Smooth muscle cell of the brain vasculature (primary cell): ENCODE measurements around the gene UBAC2.
"Not testable (repeated sequence)": the region's sequence is repeated elsewhere in the genome, so short reads cannot be mapped to it uniquely, and the experiment has no call there.

Experiments
- DNase-seq: peaks from one replicate; pipeline ENCODE4 v3.0.0-alpha.2; 2012; ENCODE audit warnings: low read depth, low spot score

UBAC2 gene

DNA sequence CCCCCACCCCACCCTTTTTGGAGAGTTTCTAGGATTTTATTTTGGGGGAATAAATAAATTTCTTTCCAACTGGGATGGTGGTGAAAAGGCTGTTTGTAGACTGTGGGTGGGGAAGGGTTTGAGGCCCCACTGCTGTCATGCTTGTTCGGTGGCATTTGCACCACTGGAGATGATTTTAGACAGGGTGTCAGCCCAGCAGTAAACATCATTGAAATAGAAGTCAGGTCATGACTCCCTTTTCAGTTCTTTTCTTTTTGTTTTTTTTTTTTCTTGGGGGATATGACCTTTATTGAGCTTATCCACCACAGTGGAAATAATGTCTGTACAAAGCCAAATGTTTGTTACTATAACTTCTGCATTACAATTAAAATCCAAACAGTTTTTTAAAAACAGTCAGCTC is 14.1 kb downstream of the UBAC2 start:
- DNase-seq, result no peak

DNA sequence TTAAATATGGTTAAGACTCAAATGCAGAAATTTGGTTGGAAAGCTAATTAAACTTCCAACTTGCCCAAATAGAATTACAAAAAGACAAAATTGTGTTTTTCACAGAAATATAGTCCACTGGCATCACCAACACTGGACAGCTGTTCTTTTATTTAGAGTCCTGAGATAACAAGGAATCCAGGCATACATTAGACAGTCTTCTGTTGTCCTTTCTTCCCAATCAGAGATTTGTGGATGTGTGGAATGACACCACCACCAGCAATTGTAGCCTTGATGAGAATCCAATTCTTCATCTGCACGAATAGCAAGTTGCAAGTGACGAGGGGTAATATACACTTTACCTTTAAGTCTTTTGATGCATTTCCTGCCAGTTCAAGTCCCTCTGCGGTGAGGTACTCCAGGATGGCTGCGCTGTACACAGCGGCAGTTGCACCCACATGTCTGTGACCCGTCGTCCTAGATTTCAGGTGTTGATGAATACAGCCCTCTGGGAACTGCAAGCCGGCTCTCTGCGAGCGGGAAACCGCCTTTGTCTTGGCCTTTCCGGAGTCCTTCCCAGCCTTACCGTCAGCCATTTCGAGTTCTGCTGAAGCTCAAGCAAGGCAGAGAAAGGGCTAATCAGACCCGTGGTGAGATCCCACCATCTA is 14.7 kb downstream of the UBAC2 start:
- DNase-seq, result no peak

DNA sequence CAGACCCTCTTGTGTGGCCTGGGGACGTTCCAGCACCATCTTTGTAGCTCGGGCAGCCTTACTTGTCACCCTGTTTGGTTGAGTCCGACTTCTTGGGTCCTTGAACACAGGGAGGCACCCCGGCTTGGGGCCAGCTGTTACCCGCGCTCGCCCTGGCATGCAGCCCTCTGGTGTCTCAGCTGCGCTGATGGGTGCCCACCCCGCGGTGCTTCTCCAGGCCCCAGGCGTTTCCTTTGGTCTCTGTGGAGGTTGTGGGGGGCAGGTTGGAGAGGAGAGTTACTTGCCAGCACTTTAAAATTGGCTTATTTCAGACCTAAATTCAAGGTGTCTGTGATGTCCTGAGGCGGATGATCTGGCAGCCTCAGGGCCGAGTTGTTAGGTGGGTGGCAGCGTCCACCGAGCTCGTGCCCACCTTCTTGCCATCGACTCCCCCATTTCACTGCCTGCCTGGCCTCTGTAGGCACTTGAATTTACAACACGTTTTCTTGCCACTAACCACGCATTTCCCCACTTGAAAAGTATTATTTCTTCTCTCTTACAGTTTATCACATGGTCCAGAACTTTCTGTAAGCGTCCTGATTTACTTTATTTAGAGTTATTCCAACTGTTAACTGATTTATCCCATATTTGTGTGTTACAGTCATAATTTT is 16.9 kb downstream of the UBAC2 start:
- DNase-seq, result no peak

DNA sequence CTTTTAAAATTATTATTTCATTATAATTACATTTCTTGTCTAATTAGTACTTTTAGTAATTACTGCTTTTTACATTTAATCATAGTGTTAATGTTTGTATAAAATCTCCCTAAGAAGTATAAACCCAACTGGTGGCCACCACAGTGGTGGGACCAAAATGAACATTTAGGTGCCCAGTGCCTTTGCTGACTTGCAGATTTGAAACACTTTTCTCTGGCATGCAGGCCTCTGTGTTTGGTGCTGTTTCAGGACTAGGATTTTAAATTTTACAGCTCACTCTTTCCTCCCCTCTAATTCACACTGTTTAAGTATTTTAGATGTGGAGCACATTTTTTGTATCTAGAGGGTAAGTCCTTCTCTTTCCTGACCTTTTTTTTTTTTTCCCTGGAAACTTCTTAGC is 17.5 kb downstream of the UBAC2 start:
- DNase-seq, result no peak

DNA sequence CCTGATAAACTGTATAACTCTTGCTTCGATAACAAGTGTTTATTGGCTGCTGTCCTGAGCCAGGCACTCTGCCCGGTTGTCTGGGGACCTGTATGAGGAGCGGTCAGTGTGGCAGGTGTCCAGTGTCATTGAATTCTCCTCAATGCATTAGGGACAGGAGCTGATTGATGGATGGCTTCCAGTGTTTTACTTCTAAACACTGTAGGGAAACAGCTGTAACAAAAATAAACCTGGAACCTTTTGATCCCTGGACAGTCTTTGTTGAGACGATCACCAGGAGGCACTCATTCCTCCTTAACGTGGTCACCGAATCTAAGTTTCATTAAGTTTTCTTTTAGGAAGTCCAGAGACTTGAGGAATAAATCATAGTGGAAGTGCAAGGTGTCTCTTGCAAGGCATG is 17.9 kb downstream of the UBAC2 start:
- DNase-seq, result no peak

DNA sequence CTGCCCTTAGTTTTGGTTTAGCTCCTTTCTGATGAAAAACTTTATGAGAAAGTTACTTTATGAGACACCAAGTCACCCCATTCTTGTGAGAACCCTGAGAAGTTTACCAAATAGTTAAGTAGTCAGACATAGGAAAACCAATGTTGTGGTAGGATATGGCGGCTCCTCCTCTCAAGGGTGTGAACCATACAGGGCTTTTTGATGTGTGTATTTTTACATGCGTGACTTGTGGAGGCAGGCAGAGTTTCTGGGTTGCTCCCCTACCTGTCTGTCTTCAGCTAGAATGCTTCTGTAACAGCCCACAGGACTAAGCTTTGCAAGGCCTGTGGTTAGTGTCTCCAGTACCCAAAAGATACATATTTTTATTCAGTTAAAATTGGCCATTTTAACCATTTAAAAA is 18.3 kb downstream of the UBAC2 start:
- DNase-seq, result no peak

DNA sequence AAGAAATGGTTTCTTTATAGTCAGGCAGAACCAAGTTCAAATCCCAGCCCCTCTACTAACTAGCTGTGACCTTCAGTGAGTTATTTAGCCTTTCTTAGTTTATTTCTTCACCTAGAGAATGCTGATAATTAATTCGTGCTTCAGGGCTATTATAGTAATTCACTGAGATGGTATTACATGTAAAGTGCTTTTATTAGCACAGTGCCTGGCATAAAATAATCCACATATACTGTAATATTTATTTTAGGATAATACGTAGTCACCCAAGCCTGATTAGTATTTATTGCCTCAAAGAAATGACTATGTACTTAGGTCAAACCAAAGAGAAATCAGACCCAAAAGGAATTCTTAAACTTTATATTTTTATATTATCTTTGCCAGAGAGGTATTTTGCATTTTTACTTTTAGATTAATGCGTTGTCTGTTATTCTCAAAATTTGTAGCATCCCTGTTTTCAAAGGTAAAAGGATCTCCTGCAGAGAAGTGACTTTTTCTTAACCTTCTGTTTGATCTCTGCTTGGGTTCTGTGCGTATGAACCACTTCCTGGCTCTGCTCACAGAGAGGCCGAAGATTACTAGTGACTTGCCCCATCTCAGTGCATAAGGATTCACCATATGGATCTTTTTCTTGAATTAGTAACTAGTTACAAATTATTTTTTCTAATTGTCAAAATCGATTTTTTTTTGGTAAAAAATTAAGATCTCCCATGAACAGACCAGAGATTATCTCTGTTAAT is 19.7 kb downstream of the UBAC2 start:
- DNase-seq, result no peak

DNA sequence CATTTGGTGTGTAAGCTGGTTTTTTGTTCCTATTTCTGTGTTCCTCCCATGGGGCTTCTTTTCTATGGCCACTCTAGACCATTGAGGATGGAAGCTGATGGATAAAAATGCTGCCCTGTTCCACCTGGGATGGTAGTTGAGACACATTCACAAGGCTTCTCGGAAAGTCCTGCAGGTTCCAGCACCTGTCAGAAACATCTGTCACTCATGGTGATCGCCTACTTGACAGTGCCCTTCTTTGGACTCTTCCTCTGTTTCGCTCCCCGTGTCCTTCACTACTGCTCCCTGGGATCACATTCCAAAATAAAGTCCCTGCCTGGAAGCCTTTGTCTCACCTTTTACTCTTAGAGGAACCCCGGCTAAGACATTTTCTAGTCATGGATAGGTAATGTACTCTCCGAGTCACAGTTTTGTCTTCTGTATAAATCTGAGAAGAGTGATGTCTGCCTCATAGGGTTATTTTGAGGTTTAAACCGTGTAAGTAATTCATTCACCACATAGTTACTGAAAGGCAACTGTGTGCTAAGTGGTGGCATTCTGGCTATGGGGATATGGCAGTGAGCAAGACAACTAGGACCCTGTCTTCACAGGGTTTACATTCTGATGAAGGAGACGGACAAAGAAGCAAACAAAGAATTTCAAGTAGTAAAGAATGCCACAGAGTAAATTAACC is 21.0 kb downstream of the UBAC2 start:
- DNase-seq, result no peak

DNA sequence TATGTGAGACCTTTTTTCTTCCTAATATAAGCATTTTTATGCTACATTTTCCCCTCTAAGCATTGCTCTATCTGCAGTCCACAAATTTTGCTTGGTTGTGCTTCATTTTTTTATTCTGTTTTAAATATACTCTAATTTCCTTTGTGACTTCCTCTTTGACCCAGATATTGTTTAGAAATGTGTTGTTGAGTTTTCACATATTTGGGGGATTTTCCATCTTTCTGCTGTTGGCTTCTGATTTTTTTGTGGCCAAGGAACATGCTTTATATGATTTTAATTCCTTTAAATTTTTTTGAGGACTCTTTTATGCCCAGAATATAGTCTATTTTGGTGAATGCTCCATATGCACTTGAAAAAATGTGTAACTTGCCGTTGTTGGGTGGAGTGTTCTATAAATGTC is 22.9 kb downstream of the UBAC2 start:
- no peak for DNase-seq

DNA sequence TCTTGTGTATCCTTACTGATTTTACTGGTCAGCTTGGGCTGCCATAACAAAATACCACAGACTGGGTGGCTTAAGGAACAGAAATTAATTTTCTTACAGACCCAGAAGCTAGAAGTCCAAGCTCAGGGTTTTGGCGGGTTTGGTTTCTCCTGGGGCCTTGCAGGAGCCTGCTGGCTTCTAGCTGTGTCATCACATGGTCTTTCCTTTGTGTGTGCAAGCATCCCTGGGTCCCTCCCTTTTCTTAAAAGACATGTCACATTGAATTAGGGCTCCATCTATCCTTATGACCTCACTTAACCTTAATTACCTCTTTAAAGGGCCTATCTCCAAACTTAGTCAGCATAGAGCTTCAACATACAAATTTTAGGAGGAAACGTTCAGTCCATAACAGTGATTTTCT is 23.4 kb downstream of the UBAC2 start:
- no peak for DNase-seq

DNA sequence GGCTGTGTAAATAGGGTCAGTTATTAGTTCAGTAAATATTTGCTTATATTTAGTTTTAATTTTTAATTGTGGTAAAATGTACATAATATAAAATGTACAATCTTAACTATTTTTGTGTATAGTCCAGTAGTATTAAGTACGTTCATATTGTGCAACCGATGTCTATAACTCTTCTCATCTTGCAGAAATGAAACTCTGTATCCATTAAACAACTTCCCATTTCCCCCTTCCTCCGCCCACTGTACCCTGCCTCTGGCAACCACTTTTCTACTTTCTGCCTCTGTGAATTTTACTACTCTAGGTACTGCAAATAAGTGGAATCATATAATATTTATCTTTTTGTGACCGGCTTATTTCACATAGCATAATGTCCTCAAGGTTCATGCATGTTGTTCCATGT is 24.4 kb downstream of the UBAC2 start:
- no peak for DNase-seq

DNA sequence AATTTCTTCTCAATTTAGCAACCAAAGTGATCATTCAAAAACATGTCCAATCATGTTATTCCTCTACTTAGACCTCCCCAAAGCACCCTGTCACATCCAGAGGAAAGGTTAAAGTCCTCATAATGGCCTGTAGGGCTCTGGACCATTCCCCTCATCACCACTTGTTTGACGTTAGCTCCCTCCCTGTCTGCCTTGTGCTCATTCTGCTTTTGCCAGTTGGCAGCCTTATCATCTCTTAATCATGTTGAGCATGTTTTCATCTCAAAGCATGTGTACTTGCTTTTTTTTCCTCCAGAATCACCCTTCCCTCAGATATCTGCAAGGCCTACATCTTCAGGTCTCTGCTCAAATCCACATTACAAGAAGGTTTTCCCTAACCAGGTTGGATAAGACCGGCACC is 25.9 kb downstream of the UBAC2 start:
- DNase-seq, result no peak

DNA sequence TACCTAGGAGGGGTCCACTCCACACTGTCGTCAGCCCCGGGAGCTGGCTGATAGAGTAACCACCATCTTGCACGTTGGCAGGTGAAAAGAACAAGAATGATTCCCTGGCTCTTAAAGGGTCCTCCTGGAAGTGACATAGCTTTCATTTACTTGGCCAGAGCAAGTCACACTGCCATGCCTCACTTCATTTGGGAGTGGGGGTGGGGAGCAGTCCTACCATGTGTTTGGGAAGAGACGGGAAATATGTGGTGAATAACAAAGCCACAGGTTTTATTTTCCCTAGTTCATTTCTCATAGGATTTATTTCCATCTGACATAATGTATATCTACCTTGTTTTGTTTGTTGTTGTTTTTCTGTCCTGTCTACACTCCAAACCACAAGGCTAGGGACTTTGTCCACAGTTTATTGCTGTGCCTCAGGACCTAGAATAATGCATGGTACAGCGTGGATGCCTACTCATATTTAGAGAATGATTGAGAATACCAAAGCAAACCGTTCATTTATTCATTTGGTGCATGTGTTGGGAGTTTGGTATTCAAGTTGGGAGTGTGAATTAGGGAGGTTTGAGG is 26.8 kb downstream of the UBAC2 start:
- DNase-seq, result no peak

DNA sequence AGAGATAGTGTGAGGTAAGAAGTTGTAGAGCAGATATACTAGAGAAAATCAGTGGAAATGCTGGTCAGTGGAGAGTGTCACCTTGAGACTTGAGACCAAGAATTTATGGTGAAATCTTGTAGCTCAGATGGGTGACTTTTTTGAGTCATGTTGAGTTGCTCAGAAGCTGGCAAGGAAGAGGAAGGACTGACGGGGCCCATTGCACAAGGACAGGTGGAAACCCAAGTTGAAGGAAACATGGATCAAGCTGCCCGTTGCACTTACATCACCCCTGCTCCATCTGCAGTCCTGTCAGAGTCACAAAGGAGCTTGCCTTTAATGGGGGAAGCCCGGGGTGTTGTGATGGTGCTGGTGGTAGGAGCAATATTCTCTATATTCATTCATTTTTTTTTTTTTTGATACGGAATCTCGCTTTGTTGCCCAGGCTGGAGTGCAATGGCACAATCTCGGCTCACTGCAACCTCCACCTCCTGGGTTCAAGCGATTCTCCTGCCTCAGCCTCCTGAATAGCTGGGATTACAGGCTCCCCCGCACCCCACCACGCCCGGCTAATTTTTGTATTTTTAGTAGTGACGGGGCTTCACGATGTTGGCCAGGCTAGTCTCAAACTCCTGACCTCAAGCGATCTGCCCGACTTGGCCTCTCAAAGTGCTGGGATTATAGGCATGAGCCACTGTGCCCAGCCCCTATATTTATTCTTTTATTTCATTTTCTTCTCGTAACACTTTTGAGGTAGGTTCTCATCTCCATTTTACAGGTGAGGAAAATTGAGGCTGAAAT is 27.4 kb downstream of the UBAC2 start:
- no peak for DNase-seq

DNA sequence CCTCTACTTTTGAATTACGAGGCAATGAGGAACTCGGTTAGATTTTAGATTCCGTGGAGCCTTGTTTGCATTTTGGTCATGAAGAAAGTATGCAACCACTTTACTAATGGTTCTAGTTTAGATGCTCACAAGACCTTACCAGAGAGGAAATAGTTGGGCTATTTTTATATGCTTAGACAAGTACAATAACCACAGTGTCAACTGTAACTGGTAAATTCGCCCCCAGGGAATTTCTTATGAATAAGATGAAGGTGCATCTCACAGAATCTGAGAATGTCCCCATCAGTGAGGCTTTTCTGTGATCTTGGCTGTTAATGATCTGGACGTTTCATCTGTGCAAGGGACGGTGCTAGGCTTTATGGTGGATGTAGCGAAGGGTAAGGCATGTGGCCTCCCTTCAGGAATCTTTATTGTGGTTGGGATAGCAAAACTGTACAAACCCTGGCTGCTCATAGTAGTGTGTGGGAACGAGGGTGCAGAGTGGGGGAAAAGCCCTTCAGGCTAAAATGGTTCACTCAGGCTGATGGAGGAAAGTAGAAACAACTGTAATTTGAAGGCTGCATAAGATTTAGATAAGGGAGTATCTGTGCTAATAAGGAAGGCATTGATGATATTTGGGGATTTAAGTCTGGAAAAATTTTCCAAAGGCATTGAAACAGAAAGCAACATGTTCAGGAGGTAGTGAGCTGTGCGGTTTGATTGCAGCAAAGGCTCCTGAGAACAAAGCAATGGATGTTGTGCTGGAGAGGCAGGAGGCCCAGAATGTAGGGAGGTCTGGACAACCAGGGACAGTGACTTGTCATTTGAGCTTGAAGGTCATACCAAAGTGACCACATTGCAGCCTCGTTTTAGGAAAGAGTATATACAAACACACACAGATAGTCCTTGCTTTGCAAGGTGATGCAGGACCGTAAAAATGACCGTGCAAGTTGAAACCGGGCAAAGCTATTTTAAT is 28.4 kb downstream of the UBAC2 start:
- DNase-seq, result no peak

DNA sequence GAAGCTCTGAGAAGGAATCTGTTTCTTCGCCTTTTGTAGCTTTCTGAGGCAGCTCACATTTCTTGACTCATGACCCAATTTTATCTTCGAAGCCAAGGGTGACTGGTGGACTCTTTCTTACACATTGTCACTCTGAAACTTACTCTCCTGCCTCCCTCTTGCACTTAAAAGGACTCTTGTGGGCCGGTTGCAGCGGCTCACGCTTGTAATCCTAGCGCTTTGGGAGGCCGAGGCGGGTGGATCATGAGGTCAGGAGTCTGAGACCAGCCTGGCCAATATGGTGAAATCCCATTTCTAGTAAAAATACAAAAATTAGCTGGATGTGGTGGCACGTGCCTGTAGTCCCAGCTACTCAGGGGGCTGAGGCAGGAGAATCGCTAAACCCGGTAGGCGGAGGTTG is 29.9 kb downstream of the UBAC2 start:
- not testable (repeated sequence) for DNase-seq

DNA sequence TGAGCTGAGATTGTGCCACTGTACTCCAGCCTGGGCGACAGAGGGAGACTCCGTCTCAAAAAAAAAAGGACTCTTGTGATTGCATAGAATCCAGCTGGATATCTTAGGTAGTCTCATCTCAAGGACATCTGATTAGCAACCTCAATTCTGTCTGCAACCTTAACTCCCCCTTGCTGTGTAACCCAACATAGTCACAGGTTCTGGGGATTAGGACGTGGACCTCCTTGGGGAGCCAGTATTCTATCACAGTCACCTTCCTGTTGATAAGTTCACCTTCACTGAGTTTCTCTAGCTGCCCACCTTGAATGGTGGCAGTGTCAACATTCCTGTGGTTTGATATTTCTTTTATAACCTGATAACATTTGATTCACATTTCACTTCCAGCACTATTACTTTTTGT is 30.3 kb downstream of the UBAC2 start:
- no peak for DNase-seq

DNA sequence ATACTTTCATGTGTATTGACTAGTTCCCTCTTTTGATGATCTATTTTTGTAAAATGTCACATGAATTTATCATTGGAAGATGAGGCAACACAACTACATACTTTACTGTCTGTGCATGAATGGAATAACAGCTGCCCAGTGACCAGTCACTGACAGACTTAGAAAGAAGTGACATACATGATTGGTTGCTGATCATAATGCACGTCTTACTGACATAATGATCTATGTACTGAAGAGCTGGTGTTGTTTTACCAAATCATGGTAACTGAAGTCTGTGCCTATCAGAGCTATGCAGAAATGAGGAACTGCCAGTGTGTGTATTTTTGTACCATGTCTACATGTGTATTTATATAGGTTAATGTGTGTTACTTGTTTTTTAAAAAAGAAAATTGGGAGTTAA is 31.1 kb downstream of the UBAC2 start:
- no peak for DNase-seq

DNA sequence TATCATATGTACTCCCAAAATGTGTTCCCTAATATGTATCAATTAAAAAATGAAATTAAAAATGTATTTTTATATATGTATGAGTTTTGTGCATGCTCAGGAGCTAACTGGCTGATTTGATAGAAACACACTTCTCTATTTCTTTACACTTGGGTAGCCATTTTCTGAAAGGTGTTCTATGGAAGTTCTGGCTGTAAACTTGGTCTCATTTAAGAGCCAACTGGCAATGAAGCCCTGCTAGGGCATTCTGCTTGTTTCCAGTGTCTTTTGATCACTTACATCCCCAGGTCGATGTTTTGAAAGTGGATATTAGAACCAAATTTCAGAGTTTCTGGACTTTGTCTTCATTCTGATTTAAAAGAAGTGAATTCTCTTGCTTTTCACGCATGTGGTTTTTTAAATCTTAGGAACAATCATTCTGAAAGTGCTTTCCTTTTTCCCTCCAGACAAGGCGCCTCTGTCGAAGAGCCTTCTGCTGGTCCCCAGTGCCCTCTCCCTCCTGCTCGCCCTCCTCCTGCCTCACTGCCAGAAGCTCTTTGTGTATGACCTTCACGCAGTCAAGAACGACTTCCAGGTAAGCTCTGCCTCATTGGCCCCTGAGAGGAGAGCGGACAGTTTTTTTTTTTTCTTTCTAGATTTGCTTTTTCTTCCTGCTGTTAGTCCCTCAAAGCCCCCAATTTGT is 37.5 kb downstream of the UBAC2 start:
- no peak for DNase-seq

DNA sequence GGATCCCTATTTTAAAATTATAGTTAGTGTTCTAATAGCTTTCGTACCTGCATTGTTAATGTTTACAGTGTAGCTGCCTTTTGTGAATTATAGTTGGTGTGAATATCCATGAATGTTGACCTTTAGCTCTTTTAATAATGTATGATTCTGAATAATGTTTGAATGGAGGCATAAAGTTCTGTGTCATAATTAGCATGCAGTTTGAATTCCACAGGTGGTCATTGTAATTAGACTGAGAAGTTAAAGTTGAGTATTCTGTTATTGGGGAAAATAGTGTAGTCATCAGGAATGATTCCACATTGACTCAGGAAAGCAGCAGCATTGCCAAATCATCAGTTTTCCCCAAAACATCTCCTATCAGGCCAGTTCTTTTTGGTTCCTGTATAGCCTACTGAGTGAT is 45.4 kb downstream of the UBAC2 start:
- no peak for DNase-seq
